Measurements from ENCODE around the gene FAM13A. TPM values are rescaled to one million over a fixed set of nuclear protein-coding genes. Genes with fewer than 3 reads are reported as not detected.

The FAM13A gene
- total and polyA plus RNA-seq, 2 of the 8 experiments (the other 6 are each of a cell fraction or from before 2014, with no cell fraction given), result 7.1 to 16.5 TPM

DNA sequence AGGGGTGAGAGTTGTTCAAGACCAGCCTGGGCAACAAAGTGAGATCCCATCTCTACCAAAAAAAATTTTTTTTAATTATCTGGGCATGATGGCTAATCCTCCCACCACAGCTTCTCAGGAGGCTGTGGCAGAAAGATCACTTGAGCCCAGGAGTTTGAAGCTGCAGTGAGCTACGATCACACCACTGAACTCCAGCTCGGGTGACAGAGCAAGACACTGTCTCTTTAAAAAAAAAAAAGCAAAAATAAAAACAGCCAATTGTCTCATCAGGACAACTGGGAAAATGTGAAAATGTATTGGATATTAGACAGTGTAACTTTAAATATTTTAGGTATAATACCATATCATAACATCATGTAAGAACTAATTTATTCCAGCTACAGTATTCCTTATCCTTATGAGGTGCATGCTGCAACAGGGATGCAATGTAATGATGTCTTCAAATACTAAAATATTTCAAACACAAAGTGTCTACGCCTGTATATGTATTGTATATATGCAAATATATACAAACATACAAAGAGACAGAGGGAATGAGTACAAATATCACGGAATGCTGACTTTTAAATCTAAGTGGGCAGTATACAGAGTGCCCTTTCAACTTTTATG is 17.2 kb downstream of the FAM13A start:
- H3K9ac ChIP-seq (replicated peaks in 1 of 4; ENCODE audit: extremely low read depth in 1 of 4, low read depth in 3 of 4, low read length in 3 of 4), result no peak overlapping the region
- TF ChIP-seq HDAC6 (IDR thresholded peaks at IDR 0.05; ENCODE audit: low read depth, low read length), result no peak
- no peak for TF ChIP-seq SP1 (IDR thresholded peaks at IDR 0.05; ENCODE audit: low read depth, low read length)
- TF ChIP-seq HDAC2 (IDR thresholded peaks at IDR 0.05; ENCODE audit: borderline replicate concordance in 1 of 2, low read depth in 2 of 2, low read length in 2 of 2), result no peak
- no peak for TF ChIP-seq SIX5 (IDR thresholded peaks at IDR 0.05; ENCODE audit: low read depth, low read length)
- TF ChIP-seq TEAD4 (IDR thresholded peaks at IDR 0.05; ENCODE audit: low read depth, low read length), result no peak
- TF ChIP-seq EP300 (IDR thresholded peaks at IDR 0.05; ENCODE audit: borderline replicate concordance in 1 of 2, low read depth in 2 of 2, low read length in 2 of 2), result no peak
- TF ChIP-seq, protein P1, sequence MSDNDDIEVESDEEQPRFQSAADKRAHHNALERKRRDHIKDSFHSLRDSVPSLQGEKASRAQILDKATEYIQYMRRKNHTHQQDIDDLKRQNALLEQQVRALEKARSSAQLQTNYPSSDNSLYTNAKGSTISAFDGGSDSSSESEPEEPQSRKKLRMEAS (IDR thresholded peaks at IDR 0.05), result no peak
- TF ChIP-seq CHD2 (IDR thresholded peaks at IDR 0.05; ENCODE audit: low read length), result no peak
- TF ChIP-seq JUN (IDR thresholded peaks at IDR 0.05; ENCODE audit: low read depth, low read length), result no peak
- TF ChIP-seq BACH1 (IDR thresholded peaks at IDR 0.05; ENCODE audit: low read length), result no peak
- TF ChIP-seq SIN3A (conservative IDR thresholded peaks at IDR 0.05 in 1 of 2, IDR thresholded peaks at IDR 0.05 in 1 of 2; ENCODE audit: low read depth in 1 of 2, low read length in 2 of 2), result no peak
- no peak for TF ChIP-seq CBX8 (IDR thresholded peaks at IDR 0.05; ENCODE audit: borderline replicate concordance, low read depth, low read length)
- no peak for TF ChIP-seq GABPA (IDR thresholded peaks at IDR 0.05; ENCODE audit: borderline replicate concordance, insufficient read depth, low read length)
- H2BK15ac ChIP-seq (ENCODE audit: low read length), result no peak overlapping the region
- H3K36me3 ChIP-seq (ENCODE audit: control insufficient read depth in 2 of 4, insufficient read depth in 4 of 4, low read length in 3 of 4), result peaks cover 0 to 3% (median 0%) of the 10 kb centered on the region in 4 experiments; a peak in 1 of 8 replicates
- H3K23me2 ChIP-seq (ENCODE audit: low read depth, low read length), result no peaks in the 10 kb centered on the region
- POLR2A ChIA-PET (ENCODE audit: partially characterized antibody), result interaction anchor here (0.7 kb wide), 1 partner anchor 12 kb away, joined by 4 read pairs; no protein-coding TSS in a partner anchor
- H4K8ac ChIP-seq (ENCODE audit: extremely low read depth, insufficient read depth, low read length), result no peak overlapping the region
- H3K79me2 ChIP-seq (ENCODE audit: control insufficient read depth in 1 of 2, insufficient read depth in 2 of 2, low read length in 2 of 2), result peaks cover 0 to 76% of the 10 kb centered on the region in 2 experiments
- H3K4me2 ChIP-seq (ENCODE audit: insufficient read depth in 1 of 2, low read depth in 2 of 2, low read length in 2 of 2), result no peak overlapping the region
- H3K79me1 ChIP-seq (ENCODE audit: low read depth, low read length), result no peaks in the 10 kb centered on the region; the same call in 1 of the 2 replicates
- peaks cover 0 to 1% of the 10 kb centered on the region in 2 experiments for H4K20me1 ChIP-seq (replicated peaks in 1 of 2; ENCODE audit: control insufficient read depth in 1 of 2, insufficient read depth in 2 of 2, low read length in 2 of 2)
- WGBS, 2 experiments (ENCODE audit: extremely low coverage in 1 of 2, insufficient coverage in 1 of 2, insufficient read length in 1 of 2, insufficient replicate concordance in 2 of 2, low coverage in 1 of 2, low lambda C conversion rate in 2 of 2, missing lambda C conversion rate in 1 of 2), result 84% methylated on average over 4 of the region's 4 CpGs; no CpG with 5 or more reads in 1 of the 2 experiments
- no peak overlapping the region for H3K4ac ChIP-seq (replicated peaks; ENCODE audit: insufficient read length, low read depth, low read length)
- no peak overlapping the region for H4K5ac ChIP-seq (ENCODE audit: insufficient read length, low read depth, low read length)
- no peak overlapping the region for H3K56ac ChIP-seq (replicated peaks; ENCODE audit: insufficient read length, low read depth, low read length)
- H2AFZ ChIP-seq (ENCODE audit: low read length), result no peak overlapping the region
- CTCF ChIA-PET (ENCODE audit: partially characterized antibody), result interaction anchor here (1.4 to 1.5 kb wide), 4 partner anchors 9 to 17 kb away, joined by 3 to 4 read pairs (median 3); no protein-coding TSS in a partner anchor
- FAIRE-seq (no peak), DNase-seq (ENCODE audit: low read depth in 1 of 2, low spot score in 2 of 2) (no peak)
- H3K4me1 ChIP-seq (replicated peaks in 1 of 4; ENCODE audit: control insufficient read depth in 3 of 4, insufficient read depth in 4 of 4, low read length in 3 of 4), result no peaks in the 10 kb centered on the region
- H2BK5ac ChIP-seq (ENCODE audit: low read depth, low read length), result no peak overlapping the region
- H4K91ac ChIP-seq (replicated peaks; ENCODE audit: insufficient read length, low read length), result no peak overlapping the region
- no peak overlapping the region for H2BK12ac ChIP-seq (ENCODE audit: low read depth, low read length)
- no peak overlapping the region for H2AK5ac ChIP-seq (ENCODE audit: low read depth, low read length)
- H3K9me3 ChIP-seq (ENCODE audit: insufficient read depth in 2 of 2, low read depth in 1 of 2, low read length in 1 of 2), result peaks cover 13 to 18% of the 10 kb centered on the region in 2 experiments
- H3K14ac ChIP-seq (ENCODE audit: insufficient read length), result no peak overlapping the region
- H3K27me3 ChIP-seq (replicated peaks in 1 of 4; ENCODE audit: control insufficient read depth in 3 of 4, extremely low read depth in 1 of 4, insufficient read depth in 3 of 4, low read length in 3 of 4), result no peaks in the 10 kb centered on the region
- H2BK120ac ChIP-seq (replicated peaks; ENCODE audit: low read depth, low read length), result no peak overlapping the region
- H3K4me3 ChIP-seq (ENCODE audit: extremely low read depth in 1 of 4, insufficient read depth in 2 of 4, low read depth in 3 of 4, low read length in 4 of 4), result no peak overlapping the region
- H3K18ac ChIP-seq (ENCODE audit: extremely low read depth, low read length), result no peak overlapping the region
- no peak overlapping the region for H2BK20ac ChIP-seq (ENCODE audit: low read length)
- no peak overlapping the region for H3K23ac ChIP-seq (ENCODE audit: insufficient read length)
- no peak overlapping the region for H3K27ac ChIP-seq (ENCODE audit: low read depth, low read length)

Data from H1 (cell line).